ENCODE results near the gene BAIAP2L2. TPM values are rescaled to one million over a fixed set of nuclear protein-coding genes. Genes with fewer than 3 reads are reported as not detected.

BAIAP2L2 gene
- total and polyA plus RNA-seq, 2 donors (not counting 1 experiment from before 2014, with no cell fraction given): 0.96 to 1.2 TPM

GRCh38 chr22:38124236-38124974 lies 13.9 kb upstream of the BAIAP2L2 start:
- H3K9ac ChIP-seq (ENCODE audit: low read length): no peak overlapping the region
- Mint-ChIP-seq H3K9me3 (ENCODE audit: insufficient read depth) (no peaks in the 10 kb centered on the region), H3K27me3 (no peaks in the 10 kb centered on the region), H3K4me1 (no peaks in the 10 kb centered on the region), H3K4me3 (no peak overlapping the region), H3K27ac (no peak overlapping the region)
- H3K36me3 ChIP-seq (replicated peaks in 1 of 2; ENCODE audit: control extremely low read depth in 1 of 2, control insufficient read depth in 1 of 2, extremely low read depth in 1 of 2, insufficient read depth in 2 of 2, low read length in 1 of 2): peaks cover 0 to 8% of the 10 kb centered on the region in 2 experiments
- no peaks in the 10 kb centered on the region for H4K20me1 ChIP-seq (ENCODE audit: control insufficient read depth, insufficient read depth, low read length, poor library complexity, severe bottlenecking)
- CTCF ChIA-PET: no interaction called here
- H2AFZ ChIP-seq (ENCODE audit: insufficient read depth, low read depth, low read length, poor library complexity, severe bottlenecking): no peak overlapping the region
- POLR2A ChIA-PET: no interaction called here
- H3K9me3 ChIP-seq (ENCODE audit: control extremely low read depth in 1 of 3, control insufficient read depth in 2 of 3, insufficient read depth in 1 of 3, low read length in 2 of 3): no peaks in the 10 kb centered on the region
- intact Hi-C loops (cut with micrococcal nuclease): no loop called here
- ATAC-seq (ENCODE audit: low read depth) (no peak), DNase-seq (no peak)
- H3K4me2 ChIP-seq (replicated peaks; ENCODE audit: low read depth, low read length, poor library complexity, severe bottlenecking): no peak overlapping the region
- WGBS (ENCODE audit: insufficient coverage): 91% methylated on average over 19 of the region's 21 CpGs
- no peak overlapping the region for H3K4me3 ChIP-seq (ENCODE audit: control extremely low read depth in 1 of 5, extremely low read depth in 1 of 5, insufficient read depth in 1 of 5, low read depth in 2 of 5, low read length in 4 of 5)
- no peak overlapping the region for H3K27ac ChIP-seq (ENCODE audit: low read length in 2 of 2)
- H3K79me2 ChIP-seq (ENCODE audit: control insufficient read depth, insufficient read depth, low read length): no peaks in the 10 kb centered on the region
- TF ChIP-seq CTCF (IDR thresholded peaks at IDR 0.05) (no peak), EZH2 (IDR thresholded peaks at IDR 0.05; ENCODE audit: borderline replicate concordance, insufficient read depth, low read depth, low read length, poor library complexity, severe bottlenecking) (no peak)
- no peaks in the 10 kb centered on the region for H3K27me3 ChIP-seq (replicated peaks in 1 of 4; ENCODE audit: control extremely low read depth in 1 of 4, control insufficient read depth in 3 of 4, insufficient read depth in 4 of 4, low read length in 3 of 4)
- no peaks in the 10 kb centered on the region for H3K4me1 ChIP-seq (ENCODE audit: control insufficient read depth in 2 of 2, insufficient read depth in 2 of 2, low read length in 2 of 2)

GRCh38 chr22:38122616-38123015 lies 12.1 kb upstream of the BAIAP2L2 start:
- Histone ChIP-seq H3K27ac (ENCODE audit: low read length in 2 of 2) (no peak overlapping the region), H2AFZ (ENCODE audit: insufficient read depth, low read depth, low read length, poor library complexity, severe bottlenecking) (no peak overlapping the region), H3K79me2 (ENCODE audit: control insufficient read depth, insufficient read depth, low read length) (no peaks in the 10 kb centered on the region), H3K9me3 (ENCODE audit: control extremely low read depth in 1 of 3, control insufficient read depth in 2 of 3, insufficient read depth in 1 of 3, low read length in 2 of 3) (no peaks in the 10 kb centered on the region), H3K36me3 (replicated peaks in 1 of 2; ENCODE audit: control extremely low read depth in 1 of 2, control insufficient read depth in 1 of 2, extremely low read depth in 1 of 2, insufficient read depth in 2 of 2, low read length in 1 of 2) (no peaks in the 10 kb centered on the region), H4K20me1 (ENCODE audit: control insufficient read depth, insufficient read depth, low read length, poor library complexity, severe bottlenecking) (no peaks in the 10 kb centered on the region), H3K9ac (ENCODE audit: low read length) (no peak overlapping the region), H3K27me3 (replicated peaks in 1 of 4; ENCODE audit: control extremely low read depth in 1 of 4, control insufficient read depth in 3 of 4, insufficient read depth in 4 of 4, low read length in 3 of 4) (no peaks in the 10 kb centered on the region), H3K4me1 (ENCODE audit: control insufficient read depth in 2 of 2, insufficient read depth in 2 of 2, low read length in 2 of 2) (no peaks in the 10 kb centered on the region), H3K4me2 (replicated peaks; ENCODE audit: low read depth, low read length, poor library complexity, severe bottlenecking) (no peak overlapping the region), H3K4me3 (ENCODE audit: control extremely low read depth in 1 of 5, extremely low read depth in 1 of 5, insufficient read depth in 1 of 5, low read depth in 2 of 5, low read length in 4 of 5) (no peak overlapping the region)
- DNase-seq (no peak), ATAC-seq (ENCODE audit: low read depth) (no peak)
- no peaks in the 10 kb centered on the region for H3K9me3 Mint-ChIP-seq (ENCODE audit: insufficient read depth)
- 72% methylated on average over 5 of the region's 6 CpGs for WGBS (ENCODE audit: insufficient coverage)
- H3K4me3 Mint-ChIP-seq: no peak overlapping the region
- H3K27ac Mint-ChIP-seq: no peak overlapping the region
- CTCF ChIA-PET: interaction anchor here (1.3 kb wide), 1 partner anchor 70 kb away, joined by 4 read pairs; no protein-coding TSS in a partner anchor
- H3K27me3 Mint-ChIP-seq: no peaks in the 10 kb centered on the region
- no peaks in the 10 kb centered on the region for H3K4me1 Mint-ChIP-seq
- no peak for TF ChIP-seq CTCF (IDR thresholded peaks at IDR 0.05)
- no peak for TF ChIP-seq EZH2 (IDR thresholded peaks at IDR 0.05; ENCODE audit: borderline replicate concordance, insufficient read depth, low read depth, low read length, poor library complexity, severe bottlenecking)
- POLR2A ChIA-PET: no interaction called here
- intact Hi-C loops (cut with micrococcal nuclease): no loop called here

Measured in B cell (primary cell).